Muscle of leg (tissue), 11 donors: ENCODE results near the gene EFNB2. TPM values are rescaled to one million over a fixed set of nuclear protein-coding genes. Genes with fewer than 3 reads are reported as not detected.
A peak's percentile ranks its signal among the peaks of the same experiment; 100 is the strongest.

Experiments used
- DNase-seq: peaks from one replicate; pipeline ENCODE4 v3.0.0; 2013
- H3K27ac ChIP-seq: one replicate; pipeline ENCODE4 v1.5.1; 2013; ENCODE audit warnings: mild to moderate bottlenecking, low read length, control low read depth
- H3K27me3 ChIP-seq: one replicate; pipeline ENCODE4 v1.6.1; 2013; ENCODE audit warnings: low read length; ENCODE audit not compliant: control insufficient read depth, insufficient read depth
- H3K36me3 ChIP-seq: one replicate; pipeline ENCODE4 v1.6.1; 2013; ENCODE audit warnings: low read length; ENCODE audit not compliant: control insufficient read depth, insufficient read depth
- H3K4me1 ChIP-seq: one replicate; pipeline ENCODE4 v1.6.1; 2013; ENCODE audit warnings: low read length; ENCODE audit not compliant: control insufficient read depth, insufficient read depth
- H3K4me3 ChIP-seq: one replicate; pipeline ENCODE4 v1.5.1; 2013; ENCODE audit warnings: low read length, control low read depth
- H3K9me3 ChIP-seq: replicated peaks from 2 replicates; pipeline ENCODE4 v1.6.1; 2013; ENCODE audit warnings: low read depth, low read length; ENCODE audit not compliant: control insufficient read depth
- WGBS: methylation state at CpG from one replicate; pipeline ENCODE4 v1.1.5; 2013; ENCODE audit warnings: missing lambda C conversion rate; ENCODE audit not compliant: insufficient coverage; 5-methylcytosine and 5-hydroxymethylcytosine counted together
- polyA plus RNA-seq, 8 donors: library from polyadenylated mRNA; unstranded; fragments of 120-200 nt; gene quantifications; one replicate each; pipeline versions ENCODE4 v1.2.1 to v1.2.3, GENCODE V29; 2013; ENCODE audit warnings: inconsistent platforms in 1 of 8, low replicate concordance in 1 of 8; ENCODE audit not compliant: insufficient read length in 8 of 8, insufficient read depth in 1 of 8
- total RNA-seq: library from RNA; stranded (reverse); fragments of 120-200 nt; gene quantifications from one replicate; pipeline ENCODE4 v1.2.4, GENCODE V29; 2013

EFNB2 gene
- total and polyA plus RNA-seq, 9 donors, result 13.9 to 40.1 (median 24.4) TPM

DNA sequence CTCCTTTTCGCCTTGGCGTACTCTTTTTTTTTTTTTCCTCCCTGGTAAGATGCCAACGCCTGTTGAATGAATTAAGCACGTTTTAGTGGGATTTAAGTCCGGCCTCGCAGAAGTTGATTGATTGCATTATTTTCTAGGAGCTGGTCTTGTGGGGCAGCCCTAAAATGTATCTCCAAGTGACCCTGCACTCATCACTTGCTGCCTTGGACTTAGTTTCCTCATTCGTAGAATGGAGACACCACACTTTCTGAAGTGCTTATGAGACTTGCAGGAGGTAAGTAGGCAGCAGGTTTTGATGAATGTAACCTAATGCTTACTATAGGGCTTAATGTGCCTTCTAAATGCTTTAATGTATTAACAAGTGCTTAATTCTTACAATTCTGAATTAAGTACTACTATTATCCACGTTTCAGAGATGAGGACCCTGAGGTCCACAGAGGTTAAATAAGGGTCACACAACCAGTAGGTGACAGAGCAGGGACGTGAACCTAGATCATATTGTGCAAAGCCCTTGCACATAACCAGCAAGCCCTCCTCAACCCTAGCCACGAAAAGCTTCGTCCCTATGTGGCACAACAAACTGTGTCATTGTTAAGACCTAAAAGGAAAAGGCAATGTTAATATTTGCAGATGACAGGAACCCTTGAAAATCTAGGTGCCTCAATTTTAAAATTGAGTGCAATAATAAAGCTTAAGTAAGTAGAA, 33.0 kb upstream of the EFNB2 start:
- Histone ChIP-seq H3K4me3 (peak overlapping the region; percentile 99), H3K4me1 (peaks cover 9% of the 10 kb centered on the region), H3K27me3 (no peaks in the 10 kb centered on the region), H3K9me3 (no peaks in the 10 kb centered on the region), H3K36me3 (no peaks in the 10 kb centered on the region), H3K27ac (peak overlapping the region; percentile 37)
- no peak for DNase-seq
- no CpG with 5 or more reads among the region's 11 CpGs for WGBS

DNA sequence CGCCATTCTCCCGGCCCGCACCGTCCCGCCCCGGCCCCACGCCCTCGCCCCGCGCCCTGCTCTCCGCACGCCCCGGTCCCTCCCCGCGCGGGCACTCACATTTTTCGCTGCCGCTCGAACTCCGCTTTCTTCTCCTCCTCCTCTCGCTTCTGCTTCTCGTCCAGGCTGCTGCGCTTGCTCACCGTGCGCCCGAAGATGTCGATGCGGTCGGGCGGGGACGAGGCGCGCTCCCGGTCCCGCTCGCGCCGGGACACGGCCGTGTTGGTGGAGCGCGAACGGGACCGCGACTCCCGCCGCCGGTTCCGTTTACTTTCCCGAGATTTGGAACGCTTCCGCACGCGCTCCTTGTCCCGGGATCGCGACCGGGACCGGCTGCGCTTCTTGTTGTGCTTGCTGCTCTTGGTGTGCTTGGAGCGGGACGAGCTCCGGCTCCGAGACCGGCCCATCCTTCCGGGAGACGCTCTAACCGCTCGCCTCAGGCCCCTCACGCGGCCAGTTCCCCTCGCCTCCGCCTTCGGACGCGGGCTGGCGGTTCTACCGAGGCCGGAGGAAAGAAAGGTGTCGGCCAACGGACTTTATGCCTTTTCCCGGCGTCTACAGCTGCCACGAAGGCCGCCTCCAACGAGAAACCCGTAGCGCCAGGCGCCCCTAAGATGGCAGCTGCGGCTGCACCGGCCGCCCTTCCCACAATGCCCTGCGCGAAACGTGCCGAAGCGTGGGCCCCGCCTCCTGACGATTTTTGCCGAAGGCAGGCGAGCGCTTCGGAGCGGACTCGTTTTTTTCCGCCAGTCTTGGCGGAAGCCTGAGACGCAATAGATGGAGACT, 32.2 kb upstream of the EFNB2 start, which contains the start of gene ARGLU1:
Gene ARGLU1 (minus strand): TSS at position 664 of the 825 bp plus-strand sequence. CDS start 218 bp downstream, at position 446.
- WGBS, result under 1% methylated on average over 101 of the region's 108 CpGs
- peak within 1 kb of the TSS; percentile 100 for H3K27ac ChIP-seq
- peak; percentile 98 for DNase-seq

DNA sequence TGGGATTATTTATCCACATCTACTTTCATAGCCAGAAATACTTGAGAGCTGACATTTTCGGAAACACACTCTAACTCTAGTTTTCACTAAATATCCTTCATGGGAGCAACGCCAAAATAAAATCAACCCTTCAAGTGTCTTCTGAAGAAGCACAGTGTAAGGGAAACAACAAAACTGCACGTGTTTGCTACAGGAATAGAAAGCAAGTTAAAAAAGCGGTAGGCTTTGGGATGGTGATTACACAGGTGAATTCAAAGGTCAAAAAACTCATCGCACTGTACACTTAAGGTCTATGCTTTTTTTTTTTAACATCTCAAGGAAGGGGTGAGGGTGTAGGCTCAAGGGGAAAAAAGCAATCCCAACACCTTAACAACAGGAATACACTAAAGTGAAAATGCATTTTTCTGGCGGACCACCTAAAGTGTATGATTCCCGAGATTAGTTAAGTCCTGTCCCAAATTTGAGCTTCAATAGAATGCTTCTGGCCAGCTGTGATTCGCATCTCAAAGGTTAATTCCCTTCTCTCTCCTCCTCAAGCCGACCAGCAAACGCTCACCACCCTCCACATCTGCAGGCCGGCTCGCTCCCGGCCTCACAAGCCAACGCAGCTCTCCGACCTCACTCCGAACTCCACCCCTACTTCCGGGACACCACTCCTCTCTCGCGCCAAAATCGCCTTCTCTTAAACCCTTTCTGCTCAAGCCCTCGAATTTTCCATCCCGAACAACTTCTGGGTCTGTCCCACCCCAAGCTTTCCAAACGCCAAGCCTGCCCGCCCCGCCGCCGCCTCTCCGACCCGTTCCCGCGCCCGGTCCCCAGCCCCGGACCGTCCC, 31.4 kb upstream of the EFNB2 start:
- peak overlapping the region; percentile 99 for H3K4me3 ChIP-seq
- no peaks in the 10 kb centered on the region for H3K27me3 ChIP-seq
- H3K27ac ChIP-seq, result peak overlapping the region; percentile 100
- H3K36me3 ChIP-seq, result no peaks in the 10 kb centered on the region
- WGBS, result 0% methylated on average over 29 of the region's 34 CpGs
- H3K9me3 ChIP-seq, result no peaks in the 10 kb centered on the region
- peak; percentile 93 for DNase-seq
- peaks cover 13% of the 10 kb centered on the region for H3K4me1 ChIP-seq

More for the DNA sequence above, 32.2 kb upstream of the EFNB2 start, which contains the start of gene ARGLU1:
- no peaks in the 10 kb centered on the region for H3K9me3 ChIP-seq
- no peaks in the 10 kb centered on the region for H3K27me3 ChIP-seq
- H3K4me1 ChIP-seq, result peaks cover 12% of the 10 kb centered on the region
- no peaks in the 10 kb centered on the region for H3K36me3 ChIP-seq
- peak within 1 kb of the TSS; percentile 99 for H3K4me3 ChIP-seq

DNA sequence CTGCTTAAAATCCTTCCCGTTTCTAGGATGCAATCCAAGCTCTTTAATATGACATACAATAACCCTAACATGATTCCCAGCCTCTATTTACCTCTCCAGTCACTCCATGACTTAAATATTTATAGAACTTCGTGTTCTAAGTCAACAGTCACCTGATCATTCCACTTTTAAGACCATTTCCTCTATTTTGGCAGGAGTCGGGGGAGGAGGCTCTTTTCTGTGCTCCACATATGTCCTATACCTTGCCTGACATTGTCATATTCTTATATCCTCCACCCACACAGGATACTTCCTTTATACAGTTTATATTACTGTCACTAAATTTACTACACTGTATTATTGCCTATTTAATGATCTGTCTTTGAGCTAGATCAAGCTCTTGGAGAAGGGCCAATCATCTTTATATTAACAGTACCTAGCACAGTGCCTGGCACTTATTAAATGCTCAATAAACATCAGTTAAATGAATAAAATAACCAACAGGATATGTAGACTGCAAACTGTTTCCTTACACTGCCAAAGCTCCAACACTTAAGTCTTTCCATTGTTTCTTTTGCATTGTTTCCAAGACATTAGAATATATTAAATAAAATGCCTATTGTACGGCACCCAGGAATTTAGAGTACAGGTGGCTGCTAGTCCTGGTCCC, 29.8 kb upstream of the EFNB2 start:
- no peak overlapping the region for H3K27ac ChIP-seq
- no peak overlapping the region for H3K4me3 ChIP-seq
- H3K4me1 ChIP-seq, result peaks cover 15% of the 10 kb centered on the region
- WGBS, result 45% methylated on average over 3 of the region's 4 CpGs
- no peaks in the 10 kb centered on the region for H3K9me3 ChIP-seq
- DNase-seq, result no peak
- no peaks in the 10 kb centered on the region for H3K36me3 ChIP-seq
- no peaks in the 10 kb centered on the region for H3K27me3 ChIP-seq

DNA sequence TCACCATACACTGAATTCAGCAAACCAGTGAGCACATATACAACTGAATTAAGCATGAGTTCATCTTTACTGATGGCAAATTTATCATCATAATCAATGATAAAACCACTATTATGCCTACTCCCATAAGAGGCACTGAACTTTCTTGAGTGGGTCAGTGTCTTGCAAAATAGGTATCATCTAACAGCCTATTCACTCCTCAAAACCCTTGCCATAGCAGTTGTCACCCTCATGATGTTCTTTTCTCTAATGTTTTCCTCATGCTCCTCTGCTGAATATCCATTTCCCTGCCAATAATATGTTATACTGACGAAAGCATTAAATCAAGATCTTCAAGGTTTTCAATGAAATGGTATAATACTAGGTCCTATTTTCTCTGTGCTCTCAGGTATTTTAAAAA, 26.8 kb upstream of the EFNB2 start:
- no peaks in the 10 kb centered on the region for H3K27me3 ChIP-seq
- no peaks in the 10 kb centered on the region for H3K9me3 ChIP-seq
- peaks cover 7% of the 10 kb centered on the region for H3K36me3 ChIP-seq
- no peak overlapping the region for H3K27ac ChIP-seq
- no peak for DNase-seq
- peaks cover 11% of the 10 kb centered on the region for H3K4me1 ChIP-seq
- no peak overlapping the region for H3K4me3 ChIP-seq
- WGBS, result no CpG with 5 or more reads among the region's 1 CpG

DNA sequence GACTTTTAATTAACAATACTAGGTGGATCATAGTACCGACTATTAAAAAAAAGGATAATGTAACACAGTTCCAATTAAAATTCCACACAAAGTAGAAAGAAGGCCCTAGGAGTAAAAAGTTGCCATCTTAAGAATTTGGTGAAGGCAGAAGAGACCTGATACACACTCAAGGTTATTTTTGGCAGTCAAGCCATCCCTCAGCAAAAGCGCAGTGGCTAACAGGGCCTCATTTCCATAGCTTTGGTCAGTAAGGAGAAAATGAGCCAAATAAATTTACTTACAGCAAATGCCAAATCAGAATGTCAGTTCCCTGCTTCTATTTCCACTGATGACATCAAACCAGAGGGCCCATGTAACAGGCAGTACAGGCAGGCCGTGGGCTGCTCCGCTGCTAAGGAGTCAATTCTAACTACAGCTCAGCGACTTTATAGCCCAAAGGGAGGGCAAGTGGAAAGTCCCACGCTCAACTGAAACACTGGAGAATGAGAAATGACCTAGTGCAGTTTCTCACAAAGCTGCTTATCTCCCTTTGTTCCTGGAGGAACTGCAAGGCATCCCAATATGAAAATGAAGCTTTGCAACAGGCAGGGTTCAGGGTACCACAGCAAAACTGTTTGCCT, 26.2 kb upstream of the EFNB2 start:
- no peak overlapping the region for H3K4me3 ChIP-seq
- no peaks in the 10 kb centered on the region for H3K27me3 ChIP-seq
- WGBS, result 60% methylated on average over 2 of the region's 6 CpGs
- H3K9me3 ChIP-seq, result no peaks in the 10 kb centered on the region
- DNase-seq, result peak; percentile 25
- peaks cover 11% of the 10 kb centered on the region for H3K36me3 ChIP-seq
- H3K27ac ChIP-seq, result peak overlapping the region; percentile 50
- H3K4me1 ChIP-seq, result peaks cover 11% of the 10 kb centered on the region

DNA sequence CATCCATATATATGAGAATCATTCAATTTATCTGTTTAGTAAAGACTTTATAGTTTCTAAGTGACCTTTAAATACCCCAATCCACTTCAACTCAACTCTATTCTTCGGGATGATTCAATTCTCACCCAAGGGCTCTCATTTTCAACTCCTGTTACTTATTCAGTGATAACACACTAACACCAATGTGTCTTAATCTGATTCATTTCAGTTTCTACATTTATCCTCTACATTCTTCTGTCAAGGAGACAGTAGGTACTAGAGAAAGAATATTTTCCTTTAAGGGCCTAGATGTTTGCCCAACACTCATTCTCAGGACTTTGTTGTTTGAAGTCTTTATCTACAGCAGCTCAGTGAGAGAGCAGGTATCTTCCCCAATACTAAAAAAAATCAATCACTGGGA, 25.4 kb upstream of the EFNB2 start:
- no peak overlapping the region for H3K4me3 ChIP-seq
- peaks cover 11% of the 10 kb centered on the region for H3K4me1 ChIP-seq

DNA sequence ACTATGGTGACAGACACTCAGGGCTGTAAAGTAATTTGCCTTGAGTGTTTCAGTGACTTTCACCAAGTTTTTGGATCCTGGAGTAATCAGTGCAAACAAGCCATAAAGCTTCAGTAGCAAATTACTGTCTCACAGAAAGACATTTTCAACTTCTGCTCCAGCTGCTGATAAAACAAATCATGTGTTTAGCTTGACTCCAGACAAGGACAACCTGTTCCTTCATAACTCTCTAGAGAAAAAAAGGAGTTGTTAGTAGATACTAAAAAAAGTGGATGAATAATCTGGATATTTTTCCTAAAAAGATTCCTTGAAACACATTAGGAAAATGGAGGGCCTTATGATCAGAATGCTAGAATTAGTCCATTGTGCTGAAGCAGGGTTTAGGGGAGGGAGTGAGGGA, 23.1 kb upstream of the EFNB2 start:
- no peak for DNase-seq
- Histone ChIP-seq H3K27me3 (no peaks in the 10 kb centered on the region), H3K36me3 (peaks cover 22% of the 10 kb centered on the region), H3K4me1 (peaks cover 6% of the 10 kb centered on the region), H3K27ac (no peak overlapping the region), H3K9me3 (no peaks in the 10 kb centered on the region), H3K4me3 (no peak overlapping the region)

More for the DNA sequence above, 25.4 kb upstream of the EFNB2 start:
- no CpG with 5 or more reads among the region's 1 CpG for WGBS
- peaks cover 13% of the 10 kb centered on the region for H3K36me3 ChIP-seq
- DNase-seq, result no peak
- H3K9me3 ChIP-seq, result no peaks in the 10 kb centered on the region
- H3K27me3 ChIP-seq, result no peaks in the 10 kb centered on the region
- H3K27ac ChIP-seq, result no peak overlapping the region

DNA sequence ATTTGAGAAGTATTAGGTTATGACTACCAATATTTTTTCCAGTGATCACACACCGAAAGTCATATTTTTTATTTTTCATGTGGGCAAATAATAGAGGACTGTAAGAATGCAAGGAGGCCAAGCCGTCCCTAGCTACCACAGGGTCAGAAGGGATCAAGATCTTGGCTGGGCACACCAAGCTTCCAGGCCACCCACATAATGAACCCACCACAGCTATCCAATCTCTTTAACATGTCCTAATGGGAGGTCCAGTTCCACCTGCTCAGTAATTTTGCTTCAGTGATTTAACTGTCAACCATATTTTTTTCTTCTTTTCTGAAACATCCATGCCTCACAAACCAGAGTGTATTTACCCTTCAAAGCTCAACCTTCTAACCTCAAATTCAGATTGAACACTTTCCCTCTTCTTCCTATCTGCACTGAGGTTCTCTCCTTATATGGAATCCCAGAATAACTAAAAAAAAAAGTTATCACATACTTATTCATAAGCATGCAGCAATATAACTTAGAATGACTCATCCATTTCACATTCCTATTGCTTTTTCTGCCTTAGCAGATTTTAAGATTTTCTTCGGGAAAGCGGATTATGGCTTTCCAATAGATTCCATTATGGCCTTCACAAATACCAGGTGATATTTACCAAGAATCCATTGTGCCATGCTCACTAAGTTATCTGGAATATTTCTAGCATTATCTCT, 20.3 kb upstream of the EFNB2 start:
- DNase-seq, result no peak
- H3K4me3 ChIP-seq, result no peak overlapping the region
- H3K27ac ChIP-seq, result no peak overlapping the region
- no peaks in the 10 kb centered on the region for H3K4me1 ChIP-seq
- 100% methylated on average over 2 of the region's 4 CpGs for WGBS
- H3K36me3 ChIP-seq, result peaks cover 29% of the 10 kb centered on the region
- no peaks in the 10 kb centered on the region for H3K9me3 ChIP-seq
- H3K27me3 ChIP-seq, result no peaks in the 10 kb centered on the region
